Parathyroid adenoma (tissue), 2 donors: ENCODE data around the gene DDIT4.

Experiments used
- H2AFZ ChIP-seq: fragments of 300-600 bp; sonication (generic); one replicate; pipeline ENCODE4 v1.7.0; 2017; ENCODE audit warnings: antibody characterized with exemption, mild to moderate bottlenecking
- H3K27ac ChIP-seq: fragments of 300-600 bp; sonication (generic); one replicate; pipeline ENCODE4 v1.7.0; 2017
- H3K27me3 ChIP-seq: fragments of 300-600 bp; sonication (generic); one replicate; pipeline ENCODE4 v1.7.0; 2017; ENCODE audit warnings: low read length; ENCODE audit not compliant: control insufficient read depth, insufficient read depth
- H3K36me3 ChIP-seq: fragments of 300-600 bp; sonication (generic); one replicate; pipeline ENCODE4 v1.7.0; 2017; ENCODE audit warnings: low read length; ENCODE audit not compliant: control insufficient read depth, insufficient read depth
- H3K4me1 ChIP-seq: fragments of 300-600 bp; sonication (generic); one replicate; pipeline ENCODE4 v1.7.0; 2017; ENCODE audit warnings: control low read depth
- H3K4me2 ChIP-seq: fragments of 300-600 bp; sonication (generic); one replicate; pipeline ENCODE4 v1.7.0; 2017; ENCODE audit warnings: low read length
- H3K4me3 ChIP-seq: fragments of 300-600 bp; sonication (generic); one replicate; pipeline ENCODE4 v1.7.0; 2017; ENCODE audit warnings: low read depth, low read length
- H3K79me2 ChIP-seq: fragments of 300-600 bp; sonication (generic); one replicate; pipeline ENCODE4 v1.7.0; 2017; ENCODE audit warnings: control low read depth
- H3K9ac ChIP-seq: fragments of 300-600 bp; sonication (generic); one replicate; pipeline ENCODE4 v1.7.0; 2017; ENCODE audit warnings: mild to moderate bottlenecking
- H3K9me3 ChIP-seq: fragments of 300-600 bp; sonication (generic); one replicate; pipeline ENCODE4 v1.7.0; 2017; ENCODE audit warnings: low read length; ENCODE audit not compliant: control insufficient read depth
- TF ChIP-seq, protein P1 (sequence below): fragments of 300-600 bp; sonication (generic); IDR thresholded peaks from one replicate; pipeline ENCODE4 v1.7.0; 2017; ENCODE audit warnings: antibody characterized with exemption, mild to moderate bottlenecking
- donor health status: primary hyperparathyroidism.

DDIT4 gene

DNA sequence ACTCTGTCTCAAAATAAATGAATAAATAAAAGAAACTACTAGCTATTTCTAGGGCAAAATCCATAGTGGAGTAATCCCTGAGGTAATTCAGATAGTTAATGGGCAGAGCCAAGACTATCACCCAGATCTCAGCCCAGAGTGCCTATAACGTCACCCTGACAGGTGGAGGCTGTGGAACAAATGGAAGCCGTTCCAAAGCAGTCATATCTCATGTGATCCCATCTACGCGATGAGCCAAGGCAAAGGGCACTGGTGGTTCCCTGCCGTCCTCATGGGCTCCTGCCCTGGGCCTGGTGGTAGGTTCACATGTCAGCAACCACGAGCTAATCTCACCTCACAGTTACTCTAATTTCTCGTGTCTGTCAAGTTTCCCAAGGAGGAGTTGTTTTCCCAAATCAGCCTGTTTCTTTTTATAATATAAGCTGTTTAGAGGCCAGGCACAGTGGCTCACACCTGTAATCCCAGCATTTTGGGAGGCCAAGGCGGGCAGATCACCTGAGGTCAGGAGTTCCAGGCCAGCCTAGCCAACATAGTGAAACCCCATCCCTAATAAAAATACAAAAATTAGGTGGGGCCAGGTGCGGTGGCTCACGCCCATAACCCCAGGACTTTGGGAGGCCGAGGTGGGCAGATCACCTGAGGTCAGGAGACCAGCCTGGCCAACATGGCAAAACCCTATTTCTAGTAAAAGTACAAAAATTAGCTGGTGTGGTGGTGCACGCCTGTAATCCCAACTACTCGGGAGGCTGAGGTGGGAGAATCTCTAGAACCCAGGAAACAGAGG is 35.1 kb upstream of the DDIT4 start:
- Histone ChIP-seq H3K27ac (peak overlapping the region; percentile 27), H3K9me3 (no peaks in the 10 kb centered on the region), H3K4me1 (peaks cover 23% of the 10 kb centered on the region), H3K4me3 (no peak overlapping the region), H3K9ac (no peak overlapping the region), H3K27me3 (no peaks in the 10 kb centered on the region), H3K36me3 (no peaks in the 10 kb centered on the region), H2AFZ (no peak overlapping the region), H3K4me2 (no peak overlapping the region), H3K79me2 (peaks cover 14% of the 10 kb centered on the region)
- TF ChIP-seq, protein P1, sequence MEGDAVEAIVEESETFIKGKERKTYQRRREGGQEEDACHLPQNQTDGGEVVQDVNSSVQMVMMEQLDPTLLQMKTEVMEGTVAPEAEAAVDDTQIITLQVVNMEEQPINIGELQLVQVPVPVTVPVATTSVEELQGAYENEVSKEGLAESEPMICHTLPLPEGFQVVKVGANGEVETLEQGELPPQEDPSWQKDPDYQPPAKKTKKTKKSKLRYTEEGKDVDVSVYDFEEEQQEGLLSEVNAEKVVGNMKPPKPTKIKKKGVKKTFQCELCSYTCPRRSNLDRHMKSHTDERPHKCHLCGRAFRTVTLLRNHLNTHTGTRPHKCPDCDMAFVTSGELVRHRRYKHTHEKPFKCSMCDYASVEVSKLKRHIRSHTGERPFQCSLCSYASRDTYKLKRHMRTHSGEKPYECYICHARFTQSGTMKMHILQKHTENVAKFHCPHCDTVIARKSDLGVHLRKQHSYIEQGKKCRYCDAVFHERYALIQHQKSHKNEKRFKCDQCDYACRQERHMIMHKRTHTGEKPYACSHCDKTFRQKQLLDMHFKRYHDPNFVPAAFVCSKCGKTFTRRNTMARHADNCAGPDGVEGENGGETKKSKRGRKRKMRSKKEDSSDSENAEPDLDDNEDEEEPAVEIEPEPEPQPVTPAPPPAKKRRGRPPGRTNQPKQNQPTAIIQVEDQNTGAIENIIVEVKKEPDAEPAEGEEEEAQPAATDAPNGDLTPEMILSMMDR, result no peak

- Histone ChIP-seq H3K4me3 (no peak overlapping the region), H3K36me3 (no peaks in the 10 kb centered on the region), H3K4me1 (peaks cover 30% of the 10 kb centered on the region), H3K27ac (peak overlapping the region; percentile 15), H3K4me2 (no peak overlapping the region), H3K79me2 (peaks cover 10% of the 10 kb centered on the region), H2AFZ (no peak overlapping the region), H3K9ac (no peak overlapping the region), H3K9me3 (no peaks in the 10 kb centered on the region), H3K27me3 (no peaks in the 10 kb centered on the region)
- TF ChIP-seq, protein P1, result no peak
These were observed 34.3 kb upstream of the DDIT4 start for GRCh38 chr10:72239409-72239808.

DNA sequence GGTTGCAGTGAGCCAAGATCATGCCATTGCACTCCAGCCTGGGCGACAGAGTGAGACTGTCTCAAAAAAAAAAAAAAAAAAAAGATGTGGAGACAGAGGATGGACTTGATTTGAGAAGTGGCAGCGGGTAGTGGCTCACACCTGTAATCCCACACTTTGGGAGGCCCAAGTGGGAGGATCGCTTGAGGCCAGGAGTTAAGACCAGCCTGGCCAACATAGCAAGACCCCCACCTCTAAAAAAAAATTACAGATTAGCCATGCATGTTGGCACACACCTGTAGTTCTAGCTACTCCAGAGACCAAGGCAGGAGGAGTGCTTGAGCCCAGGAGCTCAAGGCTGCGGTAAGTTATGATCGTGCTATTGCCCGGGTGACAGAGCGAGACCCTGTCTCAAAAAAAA is 33.4 kb upstream of the DDIT4 start:
- Histone ChIP-seq H3K9ac (no peak overlapping the region), H2AFZ (no peak overlapping the region), H3K36me3 (no peaks in the 10 kb centered on the region), H3K9me3 (no peaks in the 10 kb centered on the region), H3K27me3 (no peaks in the 10 kb centered on the region), H3K4me2 (no peak overlapping the region), H3K4me1 (peaks cover 36% of the 10 kb centered on the region), H3K27ac (no peak overlapping the region), H3K4me3 (no peak overlapping the region), H3K79me2 (peaks cover 5% of the 10 kb centered on the region)
- TF ChIP-seq, protein P1, result no peak

GRCh38 chr10:72241691-72242252 is 32.0 kb upstream of the DDIT4 start:
- no peak overlapping the region for H3K4me2 ChIP-seq
- no peak overlapping the region for H2AFZ ChIP-seq
- no peaks in the 10 kb centered on the region for H3K9me3 ChIP-seq
- peak overlapping the region; percentile 33 for H3K27ac ChIP-seq
- H3K4me1 ChIP-seq, result peaks cover 41% of the 10 kb centered on the region
- TF ChIP-seq, protein P1, result no peak
- no peaks in the 10 kb centered on the region for H3K36me3 ChIP-seq
- H3K27me3 ChIP-seq, result no peaks in the 10 kb centered on the region
- no peak overlapping the region for H3K4me3 ChIP-seq
- H3K79me2 ChIP-seq, result peaks cover 5% of the 10 kb centered on the region
- H3K9ac ChIP-seq, result no peak overlapping the region
